Measurements from ENCODE around the gene ZCCHC24.

DNA sequence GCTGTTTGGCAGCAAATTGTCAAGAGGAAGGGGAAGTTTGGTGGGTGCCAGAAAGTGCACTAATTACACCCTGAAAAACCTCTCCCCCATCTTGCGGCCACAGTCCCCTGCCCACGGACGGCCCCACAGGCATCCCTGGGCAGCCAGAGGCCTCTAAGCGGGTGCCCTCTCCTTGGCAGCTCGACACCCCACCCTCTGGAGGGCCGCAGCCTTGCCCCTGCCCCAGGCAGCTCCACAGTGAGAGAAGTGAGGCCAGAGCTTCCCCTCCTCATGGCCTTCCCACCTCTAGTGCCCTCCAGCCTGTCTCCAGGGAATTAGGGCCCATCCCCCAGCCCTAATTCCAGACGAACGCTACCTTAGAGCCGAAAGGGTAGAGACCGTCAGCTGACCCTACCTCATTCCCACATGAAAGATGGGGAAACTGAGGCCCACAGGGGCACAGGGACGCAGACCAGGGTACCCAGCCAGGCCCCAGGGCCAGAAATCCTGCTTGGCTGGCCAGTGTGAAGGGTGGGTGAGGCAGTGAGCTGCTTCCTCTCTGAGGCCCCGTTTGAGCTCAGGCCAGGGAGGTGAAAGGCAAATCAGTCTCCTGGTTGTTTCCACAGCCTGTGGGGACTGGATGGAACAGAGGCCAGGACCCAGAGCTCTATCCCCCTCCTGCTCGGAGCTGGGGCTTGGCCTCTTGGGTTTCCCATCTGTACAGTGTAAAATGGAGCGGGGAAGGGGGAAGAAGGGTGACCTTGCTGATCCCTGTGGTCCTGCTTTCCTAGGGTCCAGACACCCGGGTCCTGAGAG is 10.0 kb downstream of the ZCCHC24 start:
- TF ChIP-seq, protein P1, sequence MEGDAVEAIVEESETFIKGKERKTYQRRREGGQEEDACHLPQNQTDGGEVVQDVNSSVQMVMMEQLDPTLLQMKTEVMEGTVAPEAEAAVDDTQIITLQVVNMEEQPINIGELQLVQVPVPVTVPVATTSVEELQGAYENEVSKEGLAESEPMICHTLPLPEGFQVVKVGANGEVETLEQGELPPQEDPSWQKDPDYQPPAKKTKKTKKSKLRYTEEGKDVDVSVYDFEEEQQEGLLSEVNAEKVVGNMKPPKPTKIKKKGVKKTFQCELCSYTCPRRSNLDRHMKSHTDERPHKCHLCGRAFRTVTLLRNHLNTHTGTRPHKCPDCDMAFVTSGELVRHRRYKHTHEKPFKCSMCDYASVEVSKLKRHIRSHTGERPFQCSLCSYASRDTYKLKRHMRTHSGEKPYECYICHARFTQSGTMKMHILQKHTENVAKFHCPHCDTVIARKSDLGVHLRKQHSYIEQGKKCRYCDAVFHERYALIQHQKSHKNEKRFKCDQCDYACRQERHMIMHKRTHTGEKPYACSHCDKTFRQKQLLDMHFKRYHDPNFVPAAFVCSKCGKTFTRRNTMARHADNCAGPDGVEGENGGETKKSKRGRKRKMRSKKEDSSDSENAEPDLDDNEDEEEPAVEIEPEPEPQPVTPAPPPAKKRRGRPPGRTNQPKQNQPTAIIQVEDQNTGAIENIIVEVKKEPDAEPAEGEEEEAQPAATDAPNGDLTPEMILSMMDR (IDR thresholded peaks at IDR 0.05), result no peak
- no peak for TF ChIP-seq POLR2A (IDR thresholded peaks at IDR 0.05)
